H9 (cell line): Measurements from ENCODE around the gene CACNA2D3. TPM values are rescaled to one million over a fixed set of nuclear protein-coding genes. Genes with fewer than 3 reads are reported as not detected.

Experiments used
- DNase-seq: peaks from one replicate; pipeline ENCODE4 v3.0.0-alpha.2; 2017
- H2AFZ ChIP-seq: one replicate; pipeline ENCODE4 v1.6.1; 2013; ENCODE audit warnings: mild to moderate bottlenecking, low read length, control low read depth, moderate library complexity
- H2AK5ac ChIP-seq: 2 replicates; pipeline ENCODE4 v1.6.1; 2013; ENCODE audit warnings: low read length, control low read depth, mixed read lengths; ENCODE audit not compliant: insufficient read length
- H2BK120ac ChIP-seq: one replicate; pipeline ENCODE4 v1.6.1; 2013; ENCODE audit warnings: low read depth, mild to moderate bottlenecking, low read length, control low read depth, inconsistent platforms; ENCODE audit not compliant: poor library complexity, severe bottlenecking
- H2BK12ac ChIP-seq: 2 replicates; pipeline ENCODE4 v1.6.1; 2013; ENCODE audit warnings: low read length, control low read depth, mixed read lengths, low read depth; ENCODE audit not compliant: insufficient read length
- H2BK15ac ChIP-seq: 2 replicates; pipeline ENCODE4 v1.6.1; 2013; ENCODE audit warnings: low read depth, low read length, control low read depth
- H2BK20ac ChIP-seq: one replicate; pipeline ENCODE4 v1.6.1; 2013; ENCODE audit warnings: low read depth, mild to moderate bottlenecking, low read length, control low read depth, inconsistent platforms; ENCODE audit not compliant: poor library complexity, severe bottlenecking
- H2BK5ac ChIP-seq: 2 replicates; pipeline ENCODE4 v1.6.1; 2013; ENCODE audit warnings: low read length, control low read depth, mixed read lengths; ENCODE audit not compliant: insufficient read length
- H3K14ac ChIP-seq: 2 replicates; pipeline ENCODE4 v1.6.1; 2013; ENCODE audit warnings: low read length, control low read depth; ENCODE audit not compliant: insufficient read depth
- H3K18ac ChIP-seq: 2 replicates; pipeline ENCODE4 v1.6.1; 2013; ENCODE audit warnings: low read depth, mild to moderate bottlenecking, mixed read lengths, low read length, control low read depth; ENCODE audit not compliant: insufficient read length
- H3K23ac ChIP-seq: 2 replicates; pipeline ENCODE4 v1.6.1; 2013; ENCODE audit warnings: low read length, control low read depth, mixed read lengths, low read depth; ENCODE audit not compliant: insufficient read length
- H3K23me2 ChIP-seq: 2 replicates; pipeline ENCODE4 v1.6.1; 2013; ENCODE audit warnings: low read depth, mild to moderate bottlenecking, mixed read lengths, low read length, control low read depth; ENCODE audit not compliant: insufficient read length, poor library complexity, severe bottlenecking
- H3K27ac ChIP-seq: 2 replicates; pipeline ENCODE4 v1.5.1; 2013; ENCODE audit warnings: low read length, control low read depth, mixed read lengths, low read depth; ENCODE audit not compliant: insufficient read length
- H3K27me3 ChIP-seq: 2 replicates; pipeline ENCODE4 v1.6.1; 2013; ENCODE audit warnings: low read length, control low read depth, inconsistent platforms; ENCODE audit not compliant: insufficient read depth
- H3K4ac ChIP-seq: 2 replicates; pipeline ENCODE4 v1.6.1; 2013; ENCODE audit warnings: low read depth, mild to moderate bottlenecking, control low read depth, inconsistent platforms, low read length, moderate library complexity
- H3K4me1 ChIP-seq: 2 replicates; pipeline ENCODE4 v1.6.1; 2013; ENCODE audit warnings: low read length, control low read depth, inconsistent platforms; ENCODE audit not compliant: insufficient read depth
- H3K4me2 ChIP-seq: 2 replicates; pipeline ENCODE4 v1.6.1; 2013; ENCODE audit warnings: low read length, control low read depth, mixed read lengths; ENCODE audit not compliant: insufficient read length, insufficient read depth
- H3K56ac ChIP-seq: 2 replicates; pipeline ENCODE4 v1.6.1; 2013; ENCODE audit warnings: low read depth, mild to moderate bottlenecking, mixed read lengths, low read length, control low read depth; ENCODE audit not compliant: insufficient read length
- H3K79me1 ChIP-seq: 2 replicates; pipeline ENCODE4 v1.6.1; 2013; ENCODE audit warnings: low read depth, mild to moderate bottlenecking, moderate library complexity, low read length, control low read depth, inconsistent platforms; ENCODE audit not compliant: insufficient read depth, poor library complexity, severe bottlenecking
- H3K79me2 ChIP-seq: 2 replicates; pipeline ENCODE4 v1.6.1; 2013; ENCODE audit warnings: low read length, control low read depth, inconsistent platforms; ENCODE audit not compliant: insufficient read depth
- H3K9ac ChIP-seq: 2 replicates; pipeline ENCODE4 v1.6.1; 2013; ENCODE audit warnings: low read length, control low read depth, mixed read lengths; ENCODE audit not compliant: insufficient read length; ENCODE audit errors: extremely low read depth
- H3K9me3 ChIP-seq: one replicate; pipeline ENCODE4 v1.6.1; 2013; ENCODE audit warnings: low read depth, low read length, inconsistent platforms; ENCODE audit not compliant: control insufficient read depth
- H3T11ph ChIP-seq: one replicate; pipeline ENCODE4 v1.6.1; 2013; ENCODE audit warnings: mild to moderate bottlenecking, low read length, control low read depth, inconsistent platforms
- H4K20me1 ChIP-seq: one replicate; pipeline ENCODE4 v1.6.1; 2013; ENCODE audit not compliant: control insufficient read depth, insufficient read length, insufficient read depth
- H4K5ac ChIP-seq: 2 replicates; pipeline ENCODE4 v1.6.1; 2013; ENCODE audit warnings: low read depth, mild to moderate bottlenecking, mixed read lengths, low read length, control low read depth; ENCODE audit not compliant: insufficient read length
- H4K8ac ChIP-seq: replicated peaks from 2 replicates; pipeline ENCODE4 v1.6.1; 2013; ENCODE audit warnings: low read length, control low read depth, mixed read lengths, low read depth; ENCODE audit not compliant: insufficient read length
- H4K91ac ChIP-seq: 2 replicates; pipeline ENCODE4 v1.6.1; 2013; ENCODE audit warnings: low read depth, mild to moderate bottlenecking, moderate library complexity, mixed read lengths, low read length, control low read depth; ENCODE audit not compliant: insufficient read length
- H3K27ac Mint-ChIP-seq, 3 experiments: 2 replicates in 2 of 3; 3 replicates in 1 of 3; pipeline ENCODE4 v1.8.0; 2020 to 2021; ENCODE audit warnings: mixed read lengths in 3 of 3, mild to moderate bottlenecking in 1 of 3, moderate library complexity in 1 of 3
- H3K27me3 Mint-ChIP-seq: 2 replicates; pipeline ENCODE4 v1.8.0; 2021; ENCODE audit warnings: low read depth, mild to moderate bottlenecking, moderate library complexity, mixed read lengths
- H3K36me3 Mint-ChIP-seq, 3 experiments: 2 replicates in 2 of 3; 3 replicates in 1 of 3; pipeline ENCODE4 v1.8.0; 2020 to 2021; ENCODE audit warnings: low read depth in 3 of 3, mixed read lengths in 3 of 3; ENCODE audit not compliant: insufficient read depth in 1 of 3
- H3K4me1 Mint-ChIP-seq, 2 experiments: 2 replicates each; pipeline ENCODE4 v1.8.0; 2020; ENCODE audit warnings: mixed read lengths in 2 of 2
- H3K4me3 Mint-ChIP-seq, 2 experiments: 2 replicates in 1 of 2; 3 replicates in 1 of 2; pipeline ENCODE4 v1.8.0; 2020 to 2021; ENCODE audit warnings: mild to moderate bottlenecking in 2 of 2, mixed read lengths in 2 of 2, moderate library complexity in 1 of 2
- H3K9me3 Mint-ChIP-seq, 2 experiments: 2 replicates in 1 of 2; 3 replicates in 1 of 2; pipeline ENCODE4 v1.8.0; 2020; ENCODE audit warnings: mild to moderate bottlenecking in 2 of 2, mixed read lengths in 2 of 2, moderate library complexity in 1 of 2
- CTCF ChIP-seq: fragments of 200-600 bp; sonication (generic); conservative IDR thresholded peaks from 3 replicates; pipeline ENCODE4 v1.8.0; 2021; ENCODE audit warnings: antibody characterized with exemption, mild to moderate bottlenecking
- WGBS: extraction: QIAGEN DNeasy Blood & Tissue Kit; methylation state at CpG from one replicate; pipeline ENCODE4 v1.1.7; 2013; ENCODE audit warnings: missing lambda C conversion rate, low lambda C conversion rate, mixed read lengths; ENCODE audit not compliant: insufficient read length; ENCODE audit errors: extremely low coverage; 5-methylcytosine and 5-hydroxymethylcytosine counted together
- total RNA-seq: library from RNA; stranded (reverse); gene quantifications from 2 replicates; pipeline ENCODE4 v1.2.1, GENCODE V29; 2021

CACNA2D3 gene
- total RNA-seq, 1 experiment from 2014 or later: 3.2 TPM

- no CpG with 5 or more reads among the region's 8 CpGs for WGBS
- H3K79me2 ChIP-seq: no peaks in the 10 kb centered on the region
- no peak overlapping the region for H3K18ac ChIP-seq
- H3K27me3 Mint-ChIP-seq: peaks cover 4% of the 10 kb centered on the region; the same call in 1 of the 2 replicates
- H2AK5ac ChIP-seq: no peak overlapping the region
- H3K27ac ChIP-seq: no peak overlapping the region
- H3K9me3 ChIP-seq: no peaks in the 10 kb centered on the region
- no peak overlapping the region for H2BK20ac ChIP-seq
- no peaks in the 10 kb centered on the region for H3K79me1 ChIP-seq
- peak; percentile 27 for DNase-seq
- no peaks in the 10 kb centered on the region for H4K20me1 ChIP-seq
- no peak overlapping the region for H4K91ac ChIP-seq
- no peaks in the 10 kb centered on the region for H3K23me2 ChIP-seq
- H3K4me1 Mint-ChIP-seq: peaks cover 35 to 40% of the 10 kb centered on the region in 2 experiments
- H2BK120ac ChIP-seq: no peak overlapping the region
- no peak overlapping the region; a peak in 1 of 5 replicates for H3K4me3 Mint-ChIP-seq
- no peak overlapping the region for H3K14ac ChIP-seq
- no peaks in the 10 kb centered on the region for H3K27me3 ChIP-seq
- TF ChIP-seq CTCF: no peak
- no peak overlapping the region for H3T11ph ChIP-seq
- H3K4me1 ChIP-seq: peaks cover 2% of the 10 kb centered on the region; the same call in 1 of the 2 replicates
- H4K8ac ChIP-seq: no peak overlapping the region
- no peak overlapping the region for H2AFZ ChIP-seq
- H2BK15ac ChIP-seq: no peak overlapping the region
- no peak overlapping the region for H3K9ac ChIP-seq
- H2BK5ac ChIP-seq: no peak overlapping the region
- no peak overlapping the region for H4K5ac ChIP-seq
- H3K23ac ChIP-seq: no peak overlapping the region
- no peaks in the 10 kb centered on the region for H3K36me3 Mint-ChIP-seq
- no peak overlapping the region for H3K56ac ChIP-seq
- no peak overlapping the region for H2BK12ac ChIP-seq
- H3K9me3 Mint-ChIP-seq: no peaks in the 10 kb centered on the region
- no peak overlapping the region for H3K27ac Mint-ChIP-seq
- H3K4ac ChIP-seq: no peak overlapping the region
- no peak overlapping the region for H3K4me2 ChIP-seq
Measured at GRCh38 chr3:54134155-54134554, 11.8 kb downstream of the CACNA2D3 start.
